Activated naive CD8-positive, alpha-beta T cell treated with anti-CD3 and anti-CD28 coated beads, Interleukin-2, amount 10 ng/mL, durations not matched to agents 7 days and 5 days (primary cell): ENCODE data around the gene LARGE1. TPM values are rescaled to one million over a fixed set of nuclear protein-coding genes. Genes with fewer than 3 reads are reported as not detected.

Experiments
- ATAC-seq: fragments of 150-1000 bp; cut with Tn5 transposase; one replicate; pipeline ENCODE4 v1.10.0; 2021; ENCODE audit warnings: low read depth, moderate library complexity
- POLR2A ChIA-PET: fragments of 350-600 bp; sonication (Branson Sonifier 250); formaldehyde crosslinking; loops from one replicate; lab custom pipeline; 2021; ENCODE audit warnings: antibody characterized with exemption; lab: Charles Lee
- DNase-seq: peaks from one replicate; pipeline ENCODE4 v3.0.0; 2021
- H3K27ac Mint-ChIP-seq: one replicate; pipeline ENCODE4 v1.8.0; 2022; ENCODE audit warnings: mild to moderate bottlenecking, mixed read lengths
- H3K27me3 Mint-ChIP-seq: one replicate; pipeline ENCODE4 v1.8.0; 2022; ENCODE audit warnings: mild to moderate bottlenecking, moderate library complexity, mixed read lengths
- H3K36me3 Mint-ChIP-seq: one replicate; pipeline ENCODE4 v1.8.0; 2021; ENCODE audit warnings: mild to moderate bottlenecking, mixed read lengths
- H3K4me1 Mint-ChIP-seq: one replicate; pipeline ENCODE4 v1.8.0; 2021; ENCODE audit warnings: mixed read lengths
- H3K4me3 Mint-ChIP-seq: one replicate; pipeline ENCODE4 v1.8.0; 2022; ENCODE audit warnings: mild to moderate bottlenecking, moderate library complexity, mixed read lengths
- H3K9me3 Mint-ChIP-seq: one replicate; pipeline ENCODE4 v1.8.0; 2021; ENCODE audit warnings: mixed read lengths
- total RNA-seq, 2 experiments: library from RNA; stranded (reverse); gene quantifications; one replicate each; pipeline ENCODE4 v1.2.3, GENCODE V29; 2021

The LARGE1 gene
- total RNA-seq, 2 experiments from 2014 or later = 0.68 to 0.75 TPM

GRCh38 chr22:33806191-33806590 lies 114.1 kb downstream of the LARGE1 start:
- H3K27ac Mint-ChIP-seq = no peak overlapping the region

GRCh38 chr22:33803371-33804282 lies 116.6 kb downstream of the LARGE1 start:
- Mint-ChIP-seq H3K36me3 (no peaks in the 10 kb centered on the region), H3K27me3 (no peaks in the 10 kb centered on the region), H3K27ac (no peak overlapping the region), H3K9me3 (peaks cover 14% of the 10 kb centered on the region), H3K4me1 (no peaks in the 10 kb centered on the region), H3K4me3 (no peak overlapping the region)
- no peak for ATAC-seq
- no peak for DNase-seq
- POLR2A ChIA-PET = no interaction called here

More at GRCh38 chr22:33806191-33806590, 114.1 kb downstream of the LARGE1 start:
- H3K4me3 Mint-ChIP-seq = no peak overlapping the region
- H3K36me3 Mint-ChIP-seq = no peaks in the 10 kb centered on the region
- H3K9me3 Mint-ChIP-seq = peaks cover 12% of the 10 kb centered on the region
- H3K4me1 Mint-ChIP-seq = no peaks in the 10 kb centered on the region
- ATAC-seq = no peak
- POLR2A ChIA-PET = no interaction called here
- DNase-seq = no peak
- H3K27me3 Mint-ChIP-seq = no peaks in the 10 kb centered on the region

GRCh38 chr22:33798401-33798800 lies 121.9 kb downstream of the LARGE1 start:
- Mint-ChIP-seq H3K27ac (no peak overlapping the region), H3K36me3 (no peaks in the 10 kb centered on the region), H3K4me1 (no peaks in the 10 kb centered on the region), H3K4me3 (no peak overlapping the region), H3K27me3 (no peaks in the 10 kb centered on the region), H3K9me3 (peaks cover 20% of the 10 kb centered on the region)
- no peak for DNase-seq
- POLR2A ChIA-PET = no interaction called here
- no peak for ATAC-seq

GRCh38 chr22:33796494-33796893 lies 123.8 kb downstream of the LARGE1 start:
- Mint-ChIP-seq H3K27ac (no peak overlapping the region), H3K4me1 (no peaks in the 10 kb centered on the region), H3K36me3 (no peaks in the 10 kb centered on the region), H3K9me3 (peaks cover 20% of the 10 kb centered on the region), H3K27me3 (no peaks in the 10 kb centered on the region), H3K4me3 (no peak overlapping the region)
- no peak for ATAC-seq
- no peak for DNase-seq
- POLR2A ChIA-PET = no interaction called here

- Mint-ChIP-seq H3K4me1 (no peaks in the 10 kb centered on the region), H3K27me3 (no peaks in the 10 kb centered on the region), H3K4me3 (no peak overlapping the region), H3K9me3 (peaks cover 17% of the 10 kb centered on the region), H3K36me3 (peaks cover under 1% of the 10 kb centered on the region), H3K27ac (no peak overlapping the region)
- DNase-seq (no peak), ATAC-seq (no peak)
- POLR2A ChIA-PET = no interaction called here
Observed at GRCh38 chr22:33793475-33793874, 126.8 kb downstream of the LARGE1 start.

GRCh38 chr22:33792832-33793231 lies 127.4 kb downstream of the LARGE1 start:
- ATAC-seq (no peak), DNase-seq (no peak)
- no peaks in the 10 kb centered on the region for H3K27me3 Mint-ChIP-seq
- no peak overlapping the region for H3K4me3 Mint-ChIP-seq
- H3K9me3 Mint-ChIP-seq = peaks cover 21% of the 10 kb centered on the region
- no peaks in the 10 kb centered on the region for H3K4me1 Mint-ChIP-seq
- H3K27ac Mint-ChIP-seq = no peak overlapping the region
- peaks cover 4% of the 10 kb centered on the region for H3K36me3 Mint-ChIP-seq
- POLR2A ChIA-PET = no interaction called here

GRCh38 chr22:33789690-33790253 lies 130.5 kb downstream of the LARGE1 start:
- no peaks in the 10 kb centered on the region for H3K4me1 Mint-ChIP-seq
- DNase-seq (no peak), ATAC-seq (no peak)
- peaks cover 15% of the 10 kb centered on the region for H3K9me3 Mint-ChIP-seq
- no peak overlapping the region for H3K4me3 Mint-ChIP-seq
- H3K36me3 Mint-ChIP-seq = peaks cover 4% of the 10 kb centered on the region
- H3K27me3 Mint-ChIP-seq = no peaks in the 10 kb centered on the region
- POLR2A ChIA-PET = no interaction called here
- H3K27ac Mint-ChIP-seq = no peak overlapping the region

GRCh38 chr22:33788927-33789326 lies 131.3 kb downstream of the LARGE1 start:
- H3K9me3 Mint-ChIP-seq = peaks cover 14% of the 10 kb centered on the region
- no peak overlapping the region for H3K4me3 Mint-ChIP-seq
- no peaks in the 10 kb centered on the region for H3K4me1 Mint-ChIP-seq
- no peaks in the 10 kb centered on the region for H3K27me3 Mint-ChIP-seq
- no peak overlapping the region for H3K27ac Mint-ChIP-seq
- H3K36me3 Mint-ChIP-seq = peaks cover 4% of the 10 kb centered on the region
- POLR2A ChIA-PET = no interaction called here
- ATAC-seq (no peak), DNase-seq (no peak)

- H3K9me3 Mint-ChIP-seq = peaks cover 17% of the 10 kb centered on the region
- H3K4me1 Mint-ChIP-seq = no peaks in the 10 kb centered on the region
- H3K27me3 Mint-ChIP-seq = no peaks in the 10 kb centered on the region
- POLR2A ChIA-PET = no interaction called here
- ATAC-seq (no peak), DNase-seq (no peak)
- no peak overlapping the region for H3K27ac Mint-ChIP-seq
- H3K4me3 Mint-ChIP-seq = no peak overlapping the region
- peaks cover 4% of the 10 kb centered on the region for H3K36me3 Mint-ChIP-seq
Observed at GRCh38 chr22:33787645-33788456, 132.4 kb downstream of the LARGE1 start.

- ATAC-seq (no peak), DNase-seq (no peak)
- POLR2A ChIA-PET = no interaction called here
- peaks cover 13% of the 10 kb centered on the region for H3K9me3 Mint-ChIP-seq
- peaks cover 4% of the 10 kb centered on the region for H3K36me3 Mint-ChIP-seq
- no peak overlapping the region for H3K4me3 Mint-ChIP-seq
- no peak overlapping the region for H3K27ac Mint-ChIP-seq
- no peaks in the 10 kb centered on the region for H3K27me3 Mint-ChIP-seq
- no peaks in the 10 kb centered on the region for H3K4me1 Mint-ChIP-seq
Observed at GRCh38 chr22:33786149-33786548, 134.1 kb downstream of the LARGE1 start.

GRCh38 chr22:33785283-33785968 lies 134.8 kb downstream of the LARGE1 start:
- H3K9me3 Mint-ChIP-seq = peaks cover 12% of the 10 kb centered on the region
- H3K27me3 Mint-ChIP-seq = no peaks in the 10 kb centered on the region
- POLR2A ChIA-PET = no interaction called here
- H3K27ac Mint-ChIP-seq = no peak overlapping the region
- no peak overlapping the region for H3K4me3 Mint-ChIP-seq
- H3K4me1 Mint-ChIP-seq = no peaks in the 10 kb centered on the region
- no peak for ATAC-seq
- peaks cover 4% of the 10 kb centered on the region for H3K36me3 Mint-ChIP-seq
- no peak for DNase-seq

- no peaks in the 10 kb centered on the region for H3K36me3 Mint-ChIP-seq
- no peaks in the 10 kb centered on the region for H3K27me3 Mint-ChIP-seq
- no peak overlapping the region for H3K27ac Mint-ChIP-seq
- no peak overlapping the region for H3K4me3 Mint-ChIP-seq
- H3K9me3 Mint-ChIP-seq = peaks cover 8% of the 10 kb centered on the region
- DNase-seq = no peak
- no peak for ATAC-seq
- POLR2A ChIA-PET = no interaction called here
- no peaks in the 10 kb centered on the region for H3K4me1 Mint-ChIP-seq
Observed at GRCh38 chr22:33781411-33781810, 138.9 kb downstream of the LARGE1 start.

- Mint-ChIP-seq H3K4me1 (no peaks in the 10 kb centered on the region), H3K4me3 (no peak overlapping the region), H3K27ac (no peak overlapping the region), H3K36me3 (no peaks in the 10 kb centered on the region), H3K27me3 (no peaks in the 10 kb centered on the region), H3K9me3 (peaks cover 8% of the 10 kb centered on the region)
- ATAC-seq (no peak), DNase-seq (no peak)
- POLR2A ChIA-PET = no interaction called here
Observed at GRCh38 chr22:33780531-33781136, 139.6 kb downstream of the LARGE1 start.
